NCI-H1105 treated with DMSO at 0.1 percent for 48 hours (cell line): ENCODE measurements around the gene SEMA4D.
"Not testable (repeated sequence)": the region's sequence is repeated elsewhere in the genome, so short reads cannot be mapped to it uniquely, and the experiment has no call there.

Experiments
- DNase-seq: peaks from one replicate; lab custom pipeline; 2025; lab: John Stamatoyannopoulos, UW

SEMA4D gene

GRCh38 chr9:89387197-89387849 is 110.6 kb downstream of the SEMA4D start:
- DNase-seq = no peak

- peak; percentile 87 for DNase-seq
Measured at GRCh38 chr9:89386797-89387196, 111.1 kb downstream of the SEMA4D start.

GRCh38 chr9:89386206-89386605 is 111.7 kb downstream of the SEMA4D start:
- no peak for DNase-seq

- DNase-seq = no peak
Measured at GRCh38 chr9:89384783-89385182, 113.1 kb downstream of the SEMA4D start.

- DNase-seq = no peak
Measured at GRCh38 chr9:89383721-89384300, 114.1 kb downstream of the SEMA4D start.

- no peak for DNase-seq
Measured at GRCh38 chr9:89383030-89383720, 114.7 kb downstream of the SEMA4D start.

- DNase-seq = no peak
Measured at GRCh38 chr9:89382026-89382986, 115.6 kb downstream of the SEMA4D start.

GRCh38 chr9:89381308-89381609 is 116.7 kb downstream of the SEMA4D start:
- no peak for DNase-seq

- no peak for DNase-seq
Measured at GRCh38 chr9:89380437-89381307, 117.2 kb downstream of the SEMA4D start.

GRCh38 chr9:89379508-89380115 is 118.3 kb downstream of the SEMA4D start:
- no peak for DNase-seq

- no peak for DNase-seq
Measured at GRCh38 chr9:89379031-89379430, 118.9 kb downstream of the SEMA4D start.

GRCh38 chr9:89378541-89378940 is 119.4 kb downstream of the SEMA4D start:
- DNase-seq = no peak

- DNase-seq = no peak
Measured at GRCh38 chr9:89377411-89377810, 120.5 kb downstream of the SEMA4D start.

- DNase-seq = no peak
Measured at GRCh38 chr9:89376741-89377351, 121.1 kb downstream of the SEMA4D start.

GRCh38 chr9:89376286-89376685 is 121.6 kb downstream of the SEMA4D start:
- no peak for DNase-seq

- DNase-seq = no peak
Measured at GRCh38 chr9:89375191-89375760, 122.6 kb downstream of the SEMA4D start.

GRCh38 chr9:89374176-89374575 is 123.7 kb downstream of the SEMA4D start:
- DNase-seq = no peak

- no peak for DNase-seq
Measured at GRCh38 chr9:89372979-89373378, 124.9 kb downstream of the SEMA4D start.

- no peak for DNase-seq
Measured at GRCh38 chr9:89372230-89372816, 125.6 kb downstream of the SEMA4D start.

- DNase-seq = not testable (repeated sequence)
Measured at GRCh38 chr9:89371791-89372190, 126.1 kb downstream of the SEMA4D start.
